CD4-positive, CD25-positive, alpha-beta regulatory T cell (primary cell): ENCODE data around the gene CACNA1G. TPM values are rescaled to one million over a fixed set of nuclear protein-coding genes. Genes with fewer than 3 reads are reported as not detected.
A peak's percentile ranks its signal among the peaks of the same experiment; 100 is the strongest.

Source experiments
- ATAC-seq, 2 donors: fragments of 150-1000 bp; cut with Tn5 transposase; one replicate each; pipeline ENCODE4 v1.10.0; 2021; ENCODE audit warnings: low read depth in 2 of 2, moderate number of reproducible peaks in 2 of 2, moderate library complexity in 1 of 2
- DNase-seq, 3 donors: peaks; one replicate each; pipeline versions ENCODE4 v3.0.0 to v3.0.0-alpha.2; 2012 to 2022; ENCODE audit warnings: mixed read lengths in 1 of 3
- H3K27ac ChIP-seq: one replicate; pipeline ENCODE4 v1.7.0; 2013; ENCODE audit warnings: mild to moderate bottlenecking, low read length; ENCODE audit not compliant: insufficient read depth, poor library complexity, severe bottlenecking
- H3K27me3 ChIP-seq: one replicate; pipeline ENCODE4 v1.7.0; 2013; ENCODE audit warnings: low read length; ENCODE audit not compliant: control insufficient read depth, insufficient read depth
- H3K36me3 ChIP-seq: one replicate; pipeline ENCODE4 v1.7.0; 2013; ENCODE audit warnings: mild to moderate bottlenecking, low read length, moderate library complexity; ENCODE audit not compliant: control insufficient read depth, insufficient read depth
- H3K4me1 ChIP-seq: 2 replicates; pipeline ENCODE4 v1.7.0; 2013; ENCODE audit warnings: mild to moderate bottlenecking, low read length; ENCODE audit not compliant: insufficient read depth, control insufficient read depth, poor library complexity, severe bottlenecking
- H3K4me3 ChIP-seq: one replicate; pipeline ENCODE4 v1.7.0; 2013; ENCODE audit warnings: low read depth, mild to moderate bottlenecking, low read length, moderate library complexity
- H3K9me3 ChIP-seq, 2 experiments: 1 replicate in 1 of 2; 2 replicates in 1 of 2; pipeline ENCODE4 v1.7.0; 2013; ENCODE audit warnings: low read length in 2 of 2, mild to moderate bottlenecking in 1 of 2, moderate library complexity in 1 of 2; ENCODE audit not compliant: control insufficient read depth in 2 of 2
- H3K27ac Mint-ChIP-seq, 3 donors: one replicate each; pipeline ENCODE4 v1.8.0; 2020 to 2022; ENCODE audit warnings: mild to moderate bottlenecking in 3 of 3, mixed read lengths in 3 of 3, moderate library complexity in 2 of 3
- H3K27me3 Mint-ChIP-seq: one replicate; pipeline ENCODE4 v1.8.0; 2022; ENCODE audit warnings: mild to moderate bottlenecking, mixed read lengths
- H3K36me3 Mint-ChIP-seq: one replicate; pipeline ENCODE4 v1.8.0; 2020; ENCODE audit warnings: mixed read lengths
- H3K4me1 Mint-ChIP-seq, 4 donors: one replicate each; pipeline ENCODE4 v1.8.0; 2020 to 2022; ENCODE audit warnings: mixed read lengths in 4 of 4, mild to moderate bottlenecking in 1 of 4
- H3K4me3 Mint-ChIP-seq, 4 donors: one replicate each; pipeline ENCODE4 v1.8.0; 2020 to 2022; ENCODE audit warnings: mild to moderate bottlenecking in 4 of 4, mixed read lengths in 4 of 4, moderate library complexity in 3 of 4
- H3K9me3 Mint-ChIP-seq, 7 donors: one replicate each; pipeline ENCODE4 v1.8.0; 2020 to 2022; ENCODE audit warnings: mixed read lengths in 7 of 7, mild to moderate bottlenecking in 3 of 7, moderate library complexity in 2 of 7
- polyA plus RNA-seq, 4 donors: library from polyadenylated mRNA; unstranded; fragments of 300-500 nt; fragmentation: Illumina TruSeq; gene quantifications; one replicate each; pipeline ENCODE4 v1.2.3, GENCODE V29; 2021
- total RNA-seq: library from RNA; stranded (reverse); gene quantifications from one replicate; pipeline ENCODE4 v1.2.3, GENCODE V29; 2022

CACNA1G gene
- total and polyA plus RNA-seq, 5 donors from 2014 or later, result 0.05 TPM; not detected in 4

DNA sequence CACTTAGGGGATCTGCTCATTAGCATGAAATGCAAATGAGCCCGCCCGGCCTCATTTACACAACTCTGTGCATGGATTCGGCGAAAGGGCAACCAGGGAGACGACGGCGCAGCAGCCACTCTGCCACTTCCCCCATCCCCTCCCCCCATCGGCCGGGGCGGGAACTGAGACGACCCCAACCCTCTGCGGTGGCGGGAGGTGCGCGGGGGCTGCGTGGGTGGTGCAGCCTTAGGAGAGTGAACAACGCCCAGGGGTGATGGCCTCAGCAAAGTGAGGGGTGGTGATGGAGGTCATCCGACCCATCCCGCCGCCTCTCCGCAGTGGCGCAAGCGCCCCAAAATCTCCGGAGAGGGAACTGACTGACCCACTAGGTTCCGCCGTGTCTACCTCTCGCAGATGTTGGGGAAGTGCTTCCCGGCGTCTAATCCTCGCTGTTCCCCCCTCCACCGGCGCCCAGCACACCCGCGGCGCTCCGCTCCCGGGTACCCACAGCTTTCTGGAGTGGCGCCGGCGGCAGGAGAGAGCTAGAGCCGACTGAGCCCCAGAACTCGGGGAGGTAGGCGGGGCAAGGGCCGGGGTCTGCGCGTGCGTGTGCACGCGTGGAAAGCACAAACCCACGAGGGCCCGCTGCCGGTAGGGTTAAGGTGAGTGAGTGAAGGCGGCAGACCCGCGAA, 1.4 kb upstream of the CACNA1G start:
- H3K27me3 ChIP-seq, result peaks cover 22% of the 10 kb centered on the region
- H3K4me1 ChIP-seq, result peaks cover 39% of the 10 kb centered on the region
- H3K36me3 ChIP-seq, result no peaks in the 10 kb centered on the region
- H3K27ac Mint-ChIP-seq, result no peak overlapping the region
- no peaks in the 10 kb centered on the region for H3K9me3 ChIP-seq
- peak overlapping the region; percentile 26 for H3K4me3 ChIP-seq
- peaks cover 0 to 27% (median 8%) of the 10 kb centered on the region in 4 donors for H3K4me1 Mint-ChIP-seq
- DNase-seq (peak in 1 of 3 donors; percentile 19), ATAC-seq (no peak)
- H3K4me3 Mint-ChIP-seq, result peak overlapping the region; percentile 81 to 88 (median 84)
- H3K27ac ChIP-seq, result no peak overlapping the region
- peaks cover 51% of the 10 kb centered on the region for H3K27me3 Mint-ChIP-seq
- no peaks in the 10 kb centered on the region for H3K9me3 Mint-ChIP-seq
- H3K36me3 Mint-ChIP-seq, result peaks cover 3% of the 10 kb centered on the region

DNA sequence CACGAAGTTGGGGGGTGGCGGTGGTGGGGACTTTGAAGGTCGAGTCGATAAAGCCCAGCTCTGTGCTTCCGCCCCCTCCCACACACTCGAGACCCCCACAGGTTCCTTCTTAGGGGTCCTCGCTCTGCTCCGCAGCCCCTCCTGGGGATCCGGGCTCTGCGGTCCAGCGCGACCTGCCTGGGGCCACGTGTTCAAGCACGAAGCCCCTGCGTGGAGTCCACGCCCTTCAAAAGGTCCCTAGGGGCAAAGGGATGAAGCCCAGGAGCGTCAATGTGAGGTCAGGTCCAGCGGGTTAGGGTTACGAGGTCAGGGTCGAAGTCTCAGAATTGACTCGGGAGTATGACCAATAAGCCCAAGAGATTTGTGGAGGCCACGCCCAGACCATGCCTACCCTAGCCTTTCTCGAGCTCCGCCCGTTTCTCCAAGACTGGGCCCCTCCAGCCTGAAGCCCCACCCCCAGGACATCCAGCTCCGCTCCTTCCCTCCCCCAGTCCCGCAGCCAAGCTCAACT, 786 bp upstream of the CACNA1G start:
- Mint-ChIP-seq H3K36me3 (no peaks in the 10 kb centered on the region), H3K4me1 (peaks cover 0 to 27% (median 8%) of the 10 kb centered on the region in 4 donors), H3K27ac (peak overlapping the region in 1 of 3 donors; percentile 62), H3K27me3 (peaks cover 57% of the 10 kb centered on the region), H3K9me3 (no peaks in the 10 kb centered on the region), H3K4me3 (peak overlapping the region; percentile 82 to 88 (median 84))
- H3K9me3 ChIP-seq, result no peaks in the 10 kb centered on the region
- DNase-seq (peak; percentile 16 to 37 (median 35)), ATAC-seq (no peak)
- H3K27me3 ChIP-seq, result peaks cover 22% of the 10 kb centered on the region
- H3K4me1 ChIP-seq, result peaks cover 39% of the 10 kb centered on the region
- H3K4me3 ChIP-seq, result peak overlapping the region; percentile 26
- no peaks in the 10 kb centered on the region for H3K36me3 ChIP-seq
- no peak overlapping the region for H3K27ac ChIP-seq

DNA sequence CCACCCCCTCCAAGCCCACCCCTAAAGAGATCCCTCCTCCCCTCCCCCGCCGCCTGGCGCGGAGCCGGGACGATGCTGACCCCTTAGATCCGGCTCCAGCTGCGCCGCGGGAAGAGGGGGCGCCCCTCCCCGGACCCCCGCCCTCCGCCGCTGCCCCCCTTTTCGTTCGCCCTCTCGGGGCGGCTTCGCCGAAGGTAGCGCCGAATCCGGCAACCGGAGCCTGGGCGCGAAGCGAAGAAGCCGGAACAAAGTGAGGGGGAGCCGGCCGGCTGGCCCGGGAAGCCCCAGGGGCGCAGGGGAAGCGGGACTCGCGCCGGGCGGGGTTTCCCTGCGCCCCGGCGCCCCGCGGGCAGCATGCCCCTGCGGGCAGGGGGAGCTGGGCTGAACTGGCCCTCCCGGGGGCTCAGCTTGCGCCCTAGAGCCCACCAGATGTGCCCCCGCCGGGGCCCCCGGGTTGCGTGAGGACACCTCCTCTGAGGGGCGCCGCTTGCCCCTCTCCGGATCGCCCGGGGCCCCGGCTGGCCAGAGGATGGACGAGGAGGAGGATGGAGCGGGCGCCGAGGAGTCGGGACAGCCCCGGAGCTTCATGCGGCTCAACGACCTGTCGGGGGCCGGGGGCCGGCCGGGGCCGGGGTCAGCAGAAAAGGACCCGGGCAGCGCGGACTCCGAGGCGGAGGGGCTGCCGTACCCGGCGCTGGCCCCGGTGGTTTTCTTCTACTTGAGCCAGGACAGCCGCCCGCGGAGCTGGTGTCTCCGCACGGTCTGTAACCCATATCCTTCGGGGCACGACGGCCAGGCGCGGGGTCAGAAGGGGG, 623 bp downstream of the CACNA1G start:
- no peaks in the 10 kb centered on the region for H3K9me3 ChIP-seq
- H3K36me3 Mint-ChIP-seq, result no peaks in the 10 kb centered on the region
- H3K27ac Mint-ChIP-seq, result no peak overlapping the region
- no peak overlapping the region for H3K4me3 ChIP-seq
- peaks cover 42% of the 10 kb centered on the region for H3K4me1 ChIP-seq
- H3K27ac ChIP-seq, result no peak overlapping the region
- peaks cover 27% of the 10 kb centered on the region for H3K27me3 ChIP-seq
- DNase-seq (no peak), ATAC-seq (no peak)
- peaks cover 68% of the 10 kb centered on the region for H3K27me3 Mint-ChIP-seq
- no peaks in the 10 kb centered on the region for H3K9me3 Mint-ChIP-seq
- H3K4me3 Mint-ChIP-seq, result peak overlapping the region in 2 of 4 donors; percentile 31 to 33
- peaks cover 0 to 35% (median 12%) of the 10 kb centered on the region in 4 donors for H3K4me1 Mint-ChIP-seq
- H3K36me3 ChIP-seq, result no peaks in the 10 kb centered on the region

DNA sequence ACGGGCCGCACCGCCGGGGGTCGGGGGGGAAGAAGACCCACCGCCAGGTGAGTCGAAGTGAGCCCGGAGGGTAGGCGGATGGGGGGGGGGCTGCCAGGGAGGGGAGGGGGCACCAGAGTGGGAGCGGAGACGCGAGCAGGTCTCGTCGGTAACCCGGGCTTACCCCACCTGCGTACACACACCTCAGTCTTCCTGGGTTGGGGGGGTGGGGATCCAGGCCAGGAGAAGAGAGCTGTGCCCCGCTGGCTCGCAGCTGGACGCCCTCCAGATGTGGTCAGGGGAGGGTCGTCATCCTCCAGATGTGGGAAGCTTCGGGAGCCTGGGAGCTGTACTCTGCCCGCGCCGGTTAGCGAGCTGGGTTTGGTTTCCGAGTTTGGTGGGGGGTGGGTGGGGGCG, 1.2 kb downstream of the CACNA1G start:
- Mint-ChIP-seq H3K9me3 (no peaks in the 10 kb centered on the region), H3K36me3 (no peaks in the 10 kb centered on the region), H3K27me3 (peaks cover 70% of the 10 kb centered on the region), H3K4me3 (peak overlapping the region in 3 of 4 donors; percentile 31 to 53 (median 33)), H3K4me1 (peaks cover 0 to 35% (median 13%) of the 10 kb centered on the region in 4 donors), H3K27ac (no peak overlapping the region)
- Histone ChIP-seq H3K27me3 (peaks cover 31% of the 10 kb centered on the region), H3K36me3 (no peaks in the 10 kb centered on the region), H3K9me3 (no peaks in the 10 kb centered on the region), H3K4me3 (no peak overlapping the region), H3K27ac (no peak overlapping the region), H3K4me1 (peaks cover 42% of the 10 kb centered on the region)
- DNase-seq (no peak), ATAC-seq (no peak)

DNA sequence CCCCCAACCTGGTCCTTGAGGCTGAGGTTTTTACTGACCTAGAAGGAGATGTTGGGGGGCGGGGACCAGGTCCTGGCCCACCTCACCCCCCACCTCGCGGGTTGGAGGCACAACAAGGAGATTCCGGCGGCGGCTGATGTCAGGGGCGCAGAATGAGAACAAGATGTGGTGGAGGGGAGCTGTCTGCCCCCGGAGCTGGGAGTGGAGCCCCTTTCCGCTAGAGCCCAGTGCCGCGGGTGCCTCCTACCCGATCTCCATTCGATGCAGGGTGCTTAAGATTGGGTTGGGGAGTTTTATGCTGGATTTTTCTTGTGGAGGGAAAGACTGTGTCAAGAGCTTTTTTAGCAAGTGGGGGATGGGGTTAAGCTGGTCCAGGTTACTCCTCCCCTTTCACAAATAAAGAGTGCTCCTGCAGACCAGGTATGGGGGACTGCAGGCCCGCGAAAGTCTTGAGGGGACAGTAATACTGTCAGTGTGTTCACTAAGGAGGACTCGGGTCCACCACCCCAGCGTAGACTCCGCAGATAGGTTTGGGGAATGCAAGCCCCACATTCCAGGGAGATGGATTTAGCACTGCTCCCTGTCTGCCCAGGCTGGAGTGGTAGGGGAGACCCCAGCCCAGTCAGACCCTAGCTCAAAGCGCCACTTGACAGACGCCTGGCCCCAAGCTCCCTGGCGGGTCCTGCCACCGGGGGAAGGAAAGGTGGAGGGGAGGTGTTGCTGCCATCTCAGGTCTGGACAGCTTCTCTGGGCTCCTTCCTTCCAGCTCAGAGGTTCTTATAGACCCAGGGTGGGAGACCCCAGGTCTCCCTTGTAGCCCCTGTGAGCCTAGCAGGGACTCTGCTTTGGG, 2.0 kb downstream of the CACNA1G start:
- no peak overlapping the region for H3K27ac Mint-ChIP-seq
- Histone ChIP-seq H3K9me3 (no peaks in the 10 kb centered on the region), H3K36me3 (no peaks in the 10 kb centered on the region), H3K27me3 (peaks cover 34% of the 10 kb centered on the region), H3K4me3 (no peak overlapping the region), H3K4me1 (peaks cover 42% of the 10 kb centered on the region), H3K27ac (no peak overlapping the region)
- H3K27me3 Mint-ChIP-seq, result peaks cover 73% of the 10 kb centered on the region
- no peaks in the 10 kb centered on the region for H3K9me3 Mint-ChIP-seq
- H3K36me3 Mint-ChIP-seq, result no peaks in the 10 kb centered on the region
- peak overlapping the region; percentile 53 to 93 (median 76) for H3K4me3 Mint-ChIP-seq
- H3K4me1 Mint-ChIP-seq, result peaks cover 0 to 35% (median 13%) of the 10 kb centered on the region in 4 donors
- DNase-seq, result peak in 1 of 3 donors; percentile 19
- no peak for ATAC-seq

DNA sequence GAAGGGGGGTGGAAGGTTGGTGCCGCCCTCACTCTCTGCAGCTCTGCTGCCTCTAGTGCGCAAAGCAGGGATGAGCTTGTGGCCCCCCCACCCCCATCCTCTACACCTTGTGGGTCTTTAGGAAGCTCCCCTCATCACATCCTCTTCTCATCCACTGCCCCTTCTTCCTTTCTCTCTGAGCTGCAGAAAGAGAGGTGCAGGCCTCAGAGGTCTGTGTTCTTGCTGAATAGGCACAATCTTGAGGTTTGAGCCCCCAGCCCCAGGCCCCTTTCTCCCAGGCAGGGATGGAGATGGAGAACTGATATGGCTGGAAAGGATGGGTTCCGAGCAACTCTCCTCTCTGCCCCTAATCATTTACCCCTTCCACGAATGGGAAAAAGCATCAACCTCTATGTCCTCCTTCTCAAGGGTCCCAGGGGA, 2.6 kb downstream of the CACNA1G start:
- DNase-seq, result no peak
- Mint-ChIP-seq H3K36me3 (no peaks in the 10 kb centered on the region), H3K4me1 (peaks cover 0 to 35% (median 13%) of the 10 kb centered on the region in 4 donors), H3K4me3 (peak overlapping the region in 2 of 4 donors; percentile 53 to 72), H3K27me3 (peaks cover 66% of the 10 kb centered on the region), H3K27ac (no peak overlapping the region), H3K9me3 (no peaks in the 10 kb centered on the region)
- H3K4me3 ChIP-seq, result no peak overlapping the region
- H3K27me3 ChIP-seq, result peaks cover 30% of the 10 kb centered on the region
- peaks cover 42% of the 10 kb centered on the region for H3K4me1 ChIP-seq
- no peaks in the 10 kb centered on the region for H3K9me3 ChIP-seq
- no peaks in the 10 kb centered on the region for H3K36me3 ChIP-seq
- ATAC-seq, result no peak
- no peak overlapping the region for H3K27ac ChIP-seq

DNA sequence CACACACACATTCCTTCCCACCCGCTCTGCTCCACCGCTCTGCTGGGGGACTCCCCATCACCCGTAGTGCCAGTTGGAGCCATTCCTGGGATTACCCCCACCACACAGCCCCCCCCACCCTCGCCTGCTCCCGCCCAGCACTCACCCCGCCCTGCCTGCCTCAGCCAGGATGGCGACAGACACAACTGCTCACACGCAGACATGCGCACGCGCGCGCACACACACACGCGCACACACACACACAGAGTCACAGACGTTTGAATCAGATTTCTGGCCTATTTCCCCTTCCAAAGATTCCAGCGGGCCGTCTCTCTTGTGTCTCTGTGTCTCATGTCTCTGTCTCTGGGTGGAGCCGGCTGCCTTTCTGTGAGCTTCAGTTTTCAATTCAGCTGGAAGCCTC, 4.4 kb downstream of the CACNA1G start:
- ATAC-seq, result no peak
- DNase-seq, result no peak

More for the DNA sequence above, 4.4 kb downstream of the CACNA1G start:
- H3K36me3 Mint-ChIP-seq, result no peaks in the 10 kb centered on the region
- H3K4me1 Mint-ChIP-seq, result peaks cover 0 to 18% (median 10%) of the 10 kb centered on the region in 4 donors
- H3K9me3 Mint-ChIP-seq, result no peaks in the 10 kb centered on the region
- peaks cover 54% of the 10 kb centered on the region for H3K27me3 Mint-ChIP-seq
- peak overlapping the region in 1 of 4 donors; percentile 11 for H3K4me3 Mint-ChIP-seq
- no peak overlapping the region for H3K27ac Mint-ChIP-seq
- H3K36me3 ChIP-seq, result no peaks in the 10 kb centered on the region
- H3K4me3 ChIP-seq, result no peak overlapping the region
- no peak overlapping the region for H3K27ac ChIP-seq
- peaks cover 24% of the 10 kb centered on the region for H3K27me3 ChIP-seq
- H3K9me3 ChIP-seq, result no peaks in the 10 kb centered on the region
- peaks cover 28% of the 10 kb centered on the region for H3K4me1 ChIP-seq
